GM12892 (cell line): ENCODE results near the gene SLC8A1.

Source experiments
- POLR2A ChIP-seq: IDR thresholded peaks from 2 replicates; pipeline ENCODE4 v1.6.1; 2011; ENCODE audit warnings: low read depth, low read length, control low read depth
- POLR2AphosphoS5 ChIP-seq: IDR thresholded peaks from 2 replicates; pipeline ENCODE4 v1.6.1; 2011; ENCODE audit warnings: low read depth, low read length, control low read depth
- TAF1 ChIP-seq: IDR thresholded peaks from 2 replicates; pipeline ENCODE4 v1.6.1; 2011; ENCODE audit warnings: low read depth, mild to moderate bottlenecking, control low read depth, low read length, borderline replicate concordance

DNA sequence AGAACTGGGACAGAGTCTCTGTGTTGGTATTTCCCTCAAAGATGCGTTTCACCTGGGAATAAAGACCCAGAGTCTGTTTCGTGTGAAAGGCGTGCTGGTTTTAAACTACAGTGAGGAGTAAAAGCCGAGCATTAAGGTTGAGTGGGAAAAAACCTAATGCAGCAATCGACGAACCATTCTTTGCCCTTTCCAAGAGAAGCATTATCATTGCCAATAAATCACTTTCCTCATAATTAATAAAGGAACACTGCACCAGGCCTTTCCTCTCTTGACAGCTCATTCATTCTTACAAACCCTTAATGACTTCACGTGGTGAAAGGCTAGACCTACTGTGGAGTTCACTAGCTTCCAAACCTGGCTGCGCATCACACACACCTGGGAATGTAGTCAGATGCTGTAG, 896 bp upstream of the SLC8A1 start:
- TF ChIP-seq POLR2A (no peak), TAF1 (no peak), POLR2AphosphoS5 (no peak)
